HG03108 (cell line): Measurements from ENCODE around the gene AKAP9.
"Not testable (repeated sequence)": the region's sequence is repeated elsewhere in the genome, so short reads cannot be mapped to it uniquely, and the experiment has no call there.

Experiments used
- ATAC-seq: cut with Tn5 transposase; IDR thresholded peaks from one replicate; pipeline ENCODE4 v1.9.1; 2021; ENCODE audit warnings: moderate library complexity; ENCODE audit not compliant: unreplicated experiment

The AKAP9 gene

GRCh38 chr7:91999631-92000565, 59.2 kb downstream of the AKAP9 start:
- ATAC-seq, result no peak

GRCh38 chr7:92002720-92003119, 62.1 kb downstream of the AKAP9 start:
- ATAC-seq, result no peak

GRCh38 chr7:92006046-92006445, 65.4 kb downstream of the AKAP9 start:
- ATAC-seq, result no peak

GRCh38 chr7:92010215-92010614, 69.6 kb downstream of the AKAP9 start:
- ATAC-seq, result no peak

GRCh38 chr7:92013611-92014010, 72.9 kb downstream of the AKAP9 start:
- no peak for ATAC-seq

- ATAC-seq, result no peak
These were observed 80.0 kb downstream of the AKAP9 start for GRCh38 chr7:92020636-92021035.

- ATAC-seq, result no peak
These were observed 84.6 kb downstream of the AKAP9 start for GRCh38 chr7:92025260-92025659.

GRCh38 chr7:92026635-92027034, 86.0 kb downstream of the AKAP9 start:
- not testable (repeated sequence) for ATAC-seq

- not testable (repeated sequence) for ATAC-seq
These were observed 86.5 kb downstream of the AKAP9 start for GRCh38 chr7:92027128-92027527.

GRCh38 chr7:92028226-92028625, 87.6 kb downstream of the AKAP9 start:
- no peak for ATAC-seq

GRCh38 chr7:92028686-92029085, 88.0 kb downstream of the AKAP9 start:
- no peak for ATAC-seq

GRCh38 chr7:92034116-92034515, 93.5 kb downstream of the AKAP9 start:
- ATAC-seq, result no peak

- ATAC-seq, result no peak
These were observed 94.9 kb downstream of the AKAP9 start for GRCh38 chr7:92035576-92035975.

GRCh38 chr7:92039900-92040299, 99.2 kb downstream of the AKAP9 start:
- no peak for ATAC-seq

- ATAC-seq, result no peak
These were observed 101.5 kb downstream of the AKAP9 start for GRCh38 chr7:92042056-92042737.

GRCh38 chr7:92043098-92043497, 102.4 kb downstream of the AKAP9 start:
- no peak for ATAC-seq

- no peak for ATAC-seq
These were observed 103.0 kb downstream of the AKAP9 start for GRCh38 chr7:92043637-92044036.

- ATAC-seq, result no peak
These were observed 103.5 kb downstream of the AKAP9 start for GRCh38 chr7:92044148-92044547.

GRCh38 chr7:92044940-92045339, 104.3 kb downstream of the AKAP9 start:
- ATAC-seq, result no peak

GRCh38 chr7:92051655-92052054, 111.0 kb downstream of the AKAP9 start:
- no peak for ATAC-seq

- ATAC-seq, result no peak
These were observed 111.5 kb downstream of the AKAP9 start for GRCh38 chr7:92052159-92052558.

- ATAC-seq, result no peak
These were observed 112.0 kb downstream of the AKAP9 start for GRCh38 chr7:92052684-92053083.
